GM19467 (cell line): Measurements from ENCODE around the gene KNTC1.
"Not testable (repeated sequence)": the region's sequence is repeated elsewhere in the genome, so short reads cannot be mapped to it uniquely, and the experiment has no call there.

Source experiments
- ATAC-seq: cut with Tn5 transposase; IDR thresholded peaks from one replicate; pipeline ENCODE4 v1.9.1; 2021; ENCODE audit warnings: mild to moderate bottlenecking, moderate library complexity; ENCODE audit not compliant: unreplicated experiment

The KNTC1 gene

GRCh38 chr12:122547330-122547729 lies 20.3 kb downstream of the KNTC1 start:
- no peak for ATAC-seq

GRCh38 chr12:122558745-122559641 lies 31.9 kb downstream of the KNTC1 start:
- no peak for ATAC-seq

- no peak for ATAC-seq
Measured at GRCh38 chr12:122560138-122560537, 33.1 kb downstream of the KNTC1 start.

- ATAC-seq = no peak
Measured at GRCh38 chr12:122563361-122563760, 36.3 kb downstream of the KNTC1 start.

GRCh38 chr12:122566816-122567215 lies 39.8 kb downstream of the KNTC1 start:
- ATAC-seq = not testable (repeated sequence)

- no peak for ATAC-seq
Measured at GRCh38 chr12:122569288-122569687, 42.2 kb downstream of the KNTC1 start.

GRCh38 chr12:122570006-122570405 lies 43.0 kb downstream of the KNTC1 start:
- ATAC-seq = not testable (repeated sequence)

GRCh38 chr12:122571821-122572220 lies 44.8 kb downstream of the KNTC1 start:
- ATAC-seq = no peak

- not testable (repeated sequence) for ATAC-seq
Measured at GRCh38 chr12:122583294-122583693, 56.2 kb downstream of the KNTC1 start.

- no peak for ATAC-seq
Measured at GRCh38 chr12:122584177-122584863, 57.3 kb downstream of the KNTC1 start.

- no peak for ATAC-seq
Measured at GRCh38 chr12:122590990-122591389, 63.9 kb downstream of the KNTC1 start.

- ATAC-seq = not testable (repeated sequence)
Measured at GRCh38 chr12:122591966-122592365, 64.9 kb downstream of the KNTC1 start.

GRCh38 chr12:122592543-122592942 lies 65.5 kb downstream of the KNTC1 start:
- ATAC-seq = not testable (repeated sequence)

GRCh38 chr12:122593910-122594309 lies 66.9 kb downstream of the KNTC1 start:
- ATAC-seq = no peak

GRCh38 chr12:122596838-122597237 lies 69.8 kb downstream of the KNTC1 start:
- no peak for ATAC-seq

GRCh38 chr12:122602456-122602855 lies 75.4 kb downstream of the KNTC1 start:
- no peak for ATAC-seq

GRCh38 chr12:122604993-122605392 lies 77.9 kb downstream of the KNTC1 start:
- ATAC-seq = no peak

GRCh38 chr12:122609732-122610131 lies 82.7 kb downstream of the KNTC1 start:
- no peak for ATAC-seq

GRCh38 chr12:122610207-122610606 lies 83.2 kb downstream of the KNTC1 start:
- no peak for ATAC-seq

GRCh38 chr12:122610911-122611310 lies 83.9 kb downstream of the KNTC1 start:
- no peak for ATAC-seq

- no peak for ATAC-seq
Measured at GRCh38 chr12:122614839-122615238, 87.8 kb downstream of the KNTC1 start.

- no peak for ATAC-seq
Measured at GRCh38 chr12:122615780-122616179, 88.7 kb downstream of the KNTC1 start.
